GM23338 (cell line): ENCODE results near the gene EIF4G3. TPM values are rescaled to one million over a fixed set of nuclear protein-coding genes. Genes with fewer than 3 reads are reported as not detected.

Experiments used
- POLR2AphosphoS5 ChIP-seq: IDR thresholded peaks from 2 replicates; pipeline ENCODE4 v1.6.1; 2016; ENCODE audit warnings: antibody characterized with exemption, low read depth
- microRNA counts: library from miRNA; unstranded; fragments of <30 nt; microRNA quantifications from one replicate; lab custom pipeline; 2017
- microRNA-seq: library from miRNA; unstranded; fragments of <30 nt; microRNA quantifications from one replicate; pipeline ENCODE4, GENCODE V29; 2017
- polyA plus RNA-seq: library from polyadenylated mRNA; unstranded; fragments of >200 nt; fragmentation: Nextera tagmentation; extraction: Ambion mirVana; gene quantifications from 2 replicates; pipeline ENCODE4 v1.2.1, GENCODE V29; 2016
- small RNA-seq: library from RNA; depleted of rRNA; stranded (forward); fragments of <200 nt; gene quantifications from one replicate; pipeline ENCODE3, GENCODE V24; 2014; ENCODE audit warnings: low replicate concordance
- total RNA-seq: library from RNA; depleted of rRNA; stranded (reverse); fragments of >200 nt; shearing (Covaris generic); gene quantifications from 2 replicates; pipeline ENCODE4 v1.2.3, GENCODE V29; 2014; rRNA removed
- TF ChIP-seq, protein P1 (sequence below): fragments of 250-450 bp; sonication (Bioruptor Pico); IDR thresholded peaks from 2 replicates; pipeline ENCODE4 v1.5.0; 2020; ENCODE audit warnings: mild to moderate bottlenecking, moderate library complexity

The EIF4G3 gene
- total and polyA plus RNA-seq, 2 experiments from 2014 or later, result 37.9 to 68.1 TPM

DNA sequence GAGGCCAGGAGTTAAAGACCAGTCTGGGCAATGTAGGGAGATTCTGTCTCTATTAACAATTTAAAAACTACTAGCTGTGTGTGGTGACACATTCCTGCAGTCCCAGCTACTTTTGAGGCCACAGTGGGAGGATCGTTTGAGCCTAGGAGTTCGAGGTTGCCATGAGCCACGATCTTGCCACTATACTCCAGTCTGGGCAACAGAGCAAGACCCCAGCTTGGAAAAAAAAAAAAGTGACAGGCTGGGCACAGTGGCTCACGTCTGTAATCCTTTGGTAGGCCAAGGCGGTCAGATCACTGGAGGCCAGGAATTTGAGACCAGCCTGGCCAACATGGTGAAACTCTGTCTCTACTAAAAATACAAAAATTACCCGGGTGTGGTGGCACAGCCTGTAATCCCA lies 416.4 kb downstream of the EIF4G3 start (continued):
- TF ChIP-seq, protein P1, sequence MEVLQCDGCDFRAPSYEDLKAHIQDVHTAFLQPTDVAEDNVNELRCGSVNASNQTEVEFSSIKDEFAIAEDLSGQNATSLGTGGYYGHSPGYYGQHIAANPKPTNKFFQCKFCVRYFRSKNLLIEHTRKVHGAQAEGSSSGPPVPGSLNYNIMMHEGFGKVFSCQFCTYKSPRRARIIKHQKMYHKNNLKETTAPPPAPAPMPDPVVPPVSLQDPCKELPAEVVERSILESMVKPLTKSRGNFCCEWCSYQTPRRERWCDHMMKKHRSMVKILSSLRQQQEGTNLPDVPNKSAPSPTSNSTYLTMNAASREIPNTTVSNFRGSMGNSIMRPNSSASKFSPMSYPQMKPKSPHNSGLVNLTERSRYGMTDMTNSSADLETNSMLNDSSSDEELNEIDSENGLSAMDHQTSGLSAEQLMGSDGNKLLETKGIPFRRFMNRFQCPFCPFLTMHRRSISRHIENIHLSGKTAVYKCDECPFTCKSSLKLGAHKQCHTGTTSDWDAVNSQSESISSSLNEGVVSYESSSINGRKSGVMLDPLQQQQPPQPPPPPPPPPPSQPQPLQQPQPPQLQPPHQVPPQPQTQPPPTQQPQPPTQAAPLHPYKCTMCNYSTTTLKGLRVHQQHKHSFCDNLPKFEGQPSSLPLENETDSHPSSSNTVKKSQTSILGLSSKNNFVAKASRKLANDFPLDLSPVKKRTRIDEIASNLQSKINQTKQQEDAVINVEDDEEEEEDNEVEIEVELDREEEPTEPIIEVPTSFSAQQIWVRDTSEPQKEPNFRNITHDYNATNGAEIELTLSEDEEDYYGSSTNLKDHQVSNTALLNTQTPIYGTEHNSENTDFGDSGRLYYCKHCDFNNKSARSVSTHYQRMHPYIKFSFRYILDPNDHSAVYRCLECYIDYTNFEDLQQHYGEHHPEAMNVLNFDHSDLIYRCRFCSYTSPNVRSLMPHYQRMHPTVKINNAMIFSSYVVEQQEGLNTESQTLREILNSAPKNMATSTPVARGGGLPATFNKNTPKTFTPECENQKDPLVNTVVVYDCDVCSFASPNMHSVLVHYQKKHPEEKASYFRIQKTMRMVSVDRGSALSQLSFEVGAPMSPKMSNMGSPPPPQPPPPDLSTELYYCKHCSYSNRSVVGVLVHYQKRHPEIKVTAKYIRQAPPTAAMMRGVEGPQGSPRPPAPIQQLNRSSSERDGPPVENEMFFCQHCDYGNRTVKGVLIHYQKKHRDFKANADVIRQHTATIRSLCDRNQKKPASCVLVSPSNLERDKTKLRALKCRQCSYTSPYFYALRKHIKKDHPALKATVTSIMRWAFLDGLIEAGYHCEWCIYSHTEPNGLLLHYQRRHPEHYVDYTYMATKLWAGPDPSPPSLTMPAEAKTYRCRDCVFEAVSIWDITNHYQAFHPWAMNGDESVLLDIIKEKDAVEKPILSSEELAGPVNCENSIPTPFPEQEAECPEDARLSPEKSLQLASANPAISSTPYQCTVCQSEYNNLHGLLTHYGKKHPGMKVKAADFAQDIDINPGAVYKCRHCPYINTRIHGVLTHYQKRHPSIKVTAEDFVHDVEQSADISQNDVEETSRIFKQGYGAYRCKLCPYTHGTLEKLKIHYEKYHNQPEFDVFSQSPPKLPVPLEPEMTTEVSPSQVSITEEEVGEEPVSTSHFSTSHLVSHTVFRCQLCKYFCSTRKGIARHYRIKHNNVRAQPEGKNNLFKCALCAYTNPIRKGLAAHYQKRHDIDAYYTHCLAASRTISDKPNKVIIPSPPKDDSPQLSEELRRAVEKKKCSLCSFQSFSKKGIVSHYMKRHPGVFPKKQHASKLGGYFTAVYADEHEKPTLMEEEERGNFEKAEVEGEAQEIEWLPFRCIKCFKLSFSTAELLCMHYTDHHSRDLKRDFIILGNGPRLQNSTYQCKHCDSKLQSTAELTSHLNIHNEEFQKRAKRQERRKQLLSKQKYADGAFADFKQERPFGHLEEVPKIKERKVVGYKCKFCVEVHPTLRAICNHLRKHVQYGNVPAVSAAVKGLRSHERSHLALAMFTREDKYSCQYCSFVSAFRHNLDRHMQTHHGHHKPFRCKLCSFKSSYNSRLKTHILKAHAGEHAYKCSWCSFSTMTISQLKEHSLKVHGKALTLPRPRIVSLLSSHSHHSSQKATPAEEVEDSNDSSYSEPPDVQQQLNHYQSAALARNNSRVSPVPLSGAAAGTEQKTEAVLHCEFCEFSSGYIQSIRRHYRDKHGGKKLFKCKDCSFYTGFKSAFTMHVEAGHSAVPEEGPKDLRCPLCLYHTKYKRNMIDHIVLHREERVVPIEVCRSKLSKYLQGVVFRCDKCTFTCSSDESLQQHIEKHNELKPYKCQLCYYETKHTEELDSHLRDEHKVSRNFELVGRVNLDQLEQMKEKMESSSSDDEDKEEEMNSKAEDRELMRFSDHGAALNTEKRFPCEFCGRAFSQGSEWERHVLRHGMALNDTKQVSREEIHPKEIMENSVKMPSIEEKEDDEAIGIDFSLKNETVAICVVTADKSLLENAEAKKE (CRISPR knock-in tag), result no peak
- no peak for TF ChIP-seq POLR2AphosphoS5

MicroRNA genes within 50 kb of the gene (microRNA counts, 767-probe panel; counts per million panel counts)
- microRNA hsa-miR-1256 (lab: Ali Mortazavi, UCI), result not detected

Small RNA genes within 50 kb of the gene (microRNA-seq; reads per million reads assigned to microRNA genes)
- not detected for gene MIR1256

Small RNA genes within 50 kb of the gene (small RNA-seq; reads per million reads assigned to genes)
- gene AL627311.1 (not detected), gene MIR1256 (not detected), gene RNU7-200P (not detected)

Other genes starting within 250 kb of the EIF4G3 start
- gene ECE1, start 113.6 kb upstream of the EIF4G3 start, total RNA-seq, result 45.0 and 48.0 TPM in 2 replicates
- 10.4 and 11.0 TPM in 2 replicates for gene ECE1, start 113.6 kb upstream of the EIF4G3 start, polyA plus RNA-seq